RWPE2 (cell line): ENCODE results near the gene SUN3.
"Not testable (repeated sequence)": the region's sequence is repeated elsewhere in the genome, so short reads cannot be mapped to it uniquely, and the experiment has no call there.

Source experiments
- ATAC-seq: fragments of 200-7000 bp; cut with Tn5 transposase; 3 replicates; pipeline ENCODE4 v1.9.1; 2021; ENCODE audit warnings: low read depth
- DNase-seq: peaks from one replicate; pipeline ENCODE4 v3.0.0-alpha.2; 2020; ENCODE audit warnings: low spot score
- H3K27ac ChIP-seq: fragments of 450-650 bp; 2 replicates; pipeline ENCODE4 v1.5.1; 2017; ENCODE audit warnings: mild to moderate bottlenecking; ENCODE audit not compliant: poor library complexity, severe bottlenecking
- H3K27me3 ChIP-seq: fragments of 250-450 bp; sonication (Bioruptor Pico); 2 replicates; pipeline ENCODE4 v1.5.1; 2021; ENCODE audit warnings: mild to moderate bottlenecking, moderate library complexity; ENCODE audit not compliant: insufficient read depth, poor library complexity, severe bottlenecking
- H3K36me3 ChIP-seq: fragments of 250-450 bp; sonication (Bioruptor Pico); 2 replicates; pipeline ENCODE4 v1.5.1; 2020; ENCODE audit warnings: low read depth, mild to moderate bottlenecking, moderate library complexity
- H3K4me1 ChIP-seq: fragments of 250-450 bp; sonication (Bioruptor Pico); 2 replicates; pipeline ENCODE4 v1.5.1; 2021; ENCODE audit warnings: mild to moderate bottlenecking, moderate library complexity; ENCODE audit not compliant: insufficient read depth, poor library complexity, severe bottlenecking
- H3K4me3 ChIP-seq: fragments of 250-450 bp; sonication (Bioruptor Pico); 2 replicates; pipeline ENCODE4 v1.5.1; 2021; ENCODE audit warnings: mild to moderate bottlenecking, moderate library complexity; ENCODE audit not compliant: severe bottlenecking
- H3K9me3 ChIP-seq: fragments of 250-450 bp; sonication (Bioruptor Pico); 2 replicates; pipeline ENCODE4 v1.5.1; 2021; ENCODE audit warnings: mild to moderate bottlenecking, moderate library complexity; ENCODE audit not compliant: severe bottlenecking
- TF ChIP-seq, protein P1 (sequence below): fragments of 450-650 bp; IDR thresholded peaks from one replicate; pipeline ENCODE4 v1.5.1; 2017; ENCODE audit warnings: mild to moderate bottlenecking, moderate library complexity; ENCODE audit not compliant: poor library complexity, severe bottlenecking

The SUN3 gene

DNA sequence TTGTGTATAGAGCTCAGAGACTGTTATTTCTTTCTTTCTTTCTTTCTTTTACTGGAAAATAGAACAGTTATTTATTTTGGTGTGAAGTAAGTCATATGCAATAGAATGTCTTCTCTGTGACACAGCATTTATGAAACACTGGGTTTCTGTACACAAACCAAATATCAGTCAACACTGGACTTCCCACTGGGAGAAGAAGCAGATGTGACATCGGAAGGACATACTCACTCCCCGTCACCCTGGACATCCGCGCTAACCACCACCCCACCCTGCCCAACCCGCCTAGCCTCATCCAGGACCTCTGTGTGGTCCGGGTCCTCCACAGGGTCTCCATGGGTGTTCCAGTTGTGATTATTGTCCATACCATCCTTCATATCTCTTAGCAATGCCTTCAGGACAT lies 22.0 kb downstream of the SUN3 start:
- Histone ChIP-seq H3K9me3 (no peaks in the 10 kb centered on the region), H3K36me3 (no peaks in the 10 kb centered on the region), H3K4me1 (no peaks in the 10 kb centered on the region), H3K27me3 (no peaks in the 10 kb centered on the region), H3K4me3 (no peak overlapping the region), H3K27ac (no peak overlapping the region)
- no peak for DNase-seq
- no peak for ATAC-seq
- TF ChIP-seq, protein P1, sequence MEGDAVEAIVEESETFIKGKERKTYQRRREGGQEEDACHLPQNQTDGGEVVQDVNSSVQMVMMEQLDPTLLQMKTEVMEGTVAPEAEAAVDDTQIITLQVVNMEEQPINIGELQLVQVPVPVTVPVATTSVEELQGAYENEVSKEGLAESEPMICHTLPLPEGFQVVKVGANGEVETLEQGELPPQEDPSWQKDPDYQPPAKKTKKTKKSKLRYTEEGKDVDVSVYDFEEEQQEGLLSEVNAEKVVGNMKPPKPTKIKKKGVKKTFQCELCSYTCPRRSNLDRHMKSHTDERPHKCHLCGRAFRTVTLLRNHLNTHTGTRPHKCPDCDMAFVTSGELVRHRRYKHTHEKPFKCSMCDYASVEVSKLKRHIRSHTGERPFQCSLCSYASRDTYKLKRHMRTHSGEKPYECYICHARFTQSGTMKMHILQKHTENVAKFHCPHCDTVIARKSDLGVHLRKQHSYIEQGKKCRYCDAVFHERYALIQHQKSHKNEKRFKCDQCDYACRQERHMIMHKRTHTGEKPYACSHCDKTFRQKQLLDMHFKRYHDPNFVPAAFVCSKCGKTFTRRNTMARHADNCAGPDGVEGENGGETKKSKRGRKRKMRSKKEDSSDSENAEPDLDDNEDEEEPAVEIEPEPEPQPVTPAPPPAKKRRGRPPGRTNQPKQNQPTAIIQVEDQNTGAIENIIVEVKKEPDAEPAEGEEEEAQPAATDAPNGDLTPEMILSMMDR: no peak

DNA sequence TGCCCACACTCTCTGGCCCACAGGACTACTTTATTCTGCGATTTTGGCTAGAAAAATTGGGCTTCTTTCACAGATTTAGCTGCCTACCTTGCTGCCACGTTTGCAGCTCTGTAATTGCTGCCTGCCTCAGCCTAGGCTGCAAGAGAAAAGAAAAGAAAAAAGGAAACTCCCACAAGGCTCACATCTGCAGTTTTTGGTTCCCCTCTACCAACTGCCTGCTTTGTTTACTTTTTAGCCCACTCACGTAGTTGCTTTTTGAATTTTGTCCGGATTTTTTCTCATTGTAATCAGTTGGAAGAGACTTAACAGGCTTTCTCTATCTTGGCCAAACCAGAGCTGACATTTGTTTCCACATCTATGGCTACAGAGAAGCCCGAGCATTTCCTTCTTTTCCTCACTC lies 24.3 kb downstream of the SUN3 start:
- Histone ChIP-seq H3K27ac (no peak overlapping the region), H3K36me3 (no peaks in the 10 kb centered on the region), H3K4me3 (no peak overlapping the region), H3K9me3 (no peaks in the 10 kb centered on the region), H3K27me3 (no peaks in the 10 kb centered on the region), H3K4me1 (peaks cover 11% of the 10 kb centered on the region)
- TF ChIP-seq, protein P1: no peak
- DNase-seq: no peak
- ATAC-seq: no peak

DNA sequence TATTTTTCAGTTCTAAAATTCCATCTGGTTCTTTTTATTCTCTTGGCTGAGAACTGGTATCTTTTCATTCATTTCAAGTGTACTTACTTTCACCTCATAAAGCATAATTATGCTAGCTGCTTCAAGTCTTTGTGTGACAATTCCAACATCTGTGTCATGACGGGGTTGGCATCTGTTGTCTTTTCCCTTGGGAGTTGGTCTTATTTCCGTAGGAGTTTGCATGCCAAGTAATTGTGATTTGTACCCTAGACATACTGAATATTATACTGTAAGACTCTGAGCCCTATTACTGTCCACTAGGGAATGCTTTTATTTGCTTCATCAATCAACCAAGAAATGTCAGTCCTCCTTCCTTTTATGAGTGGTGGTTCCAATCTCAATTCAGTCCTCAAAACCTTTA lies 24.9 kb downstream of the SUN3 start:
- Histone ChIP-seq H3K4me1 (peaks cover 11% of the 10 kb centered on the region), H3K9me3 (no peaks in the 10 kb centered on the region), H3K4me3 (no peak overlapping the region), H3K27ac (no peak overlapping the region), H3K27me3 (no peaks in the 10 kb centered on the region), H3K36me3 (no peaks in the 10 kb centered on the region)
- DNase-seq (no peak), ATAC-seq (no peak)
- TF ChIP-seq, protein P1: no peak

DNA sequence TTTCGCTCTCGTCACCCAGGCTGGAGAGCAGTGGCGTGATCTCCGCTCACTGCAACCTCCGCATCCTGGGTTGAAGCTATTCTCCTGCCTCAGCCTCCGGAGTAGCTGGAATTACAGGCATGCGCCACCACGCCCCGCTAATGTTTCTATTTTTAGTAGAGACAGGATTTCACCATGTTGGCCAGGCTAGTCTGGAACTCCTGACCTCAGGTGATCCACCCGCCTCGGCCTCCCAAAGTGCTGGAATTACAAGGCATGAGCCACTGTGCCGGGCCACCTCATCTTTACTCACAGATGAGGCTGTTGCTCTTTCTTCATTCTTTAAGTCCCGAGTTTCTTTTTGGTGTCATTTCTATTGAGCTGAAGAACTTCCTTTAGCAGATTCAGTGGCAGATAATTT lies 28.7 kb downstream of the SUN3 start:
- not testable (repeated sequence) for H3K36me3 ChIP-seq, H3K27me3 ChIP-seq, H3K4me3 ChIP-seq, H3K9me3 ChIP-seq
- Histone ChIP-seq H3K4me1 (peaks cover 11% of the 10 kb centered on the region), H3K27ac (peak overlapping the region; percentile 28)
- ATAC-seq: peak; percentile 71
- peak; percentile 72 for DNase-seq

DNA sequence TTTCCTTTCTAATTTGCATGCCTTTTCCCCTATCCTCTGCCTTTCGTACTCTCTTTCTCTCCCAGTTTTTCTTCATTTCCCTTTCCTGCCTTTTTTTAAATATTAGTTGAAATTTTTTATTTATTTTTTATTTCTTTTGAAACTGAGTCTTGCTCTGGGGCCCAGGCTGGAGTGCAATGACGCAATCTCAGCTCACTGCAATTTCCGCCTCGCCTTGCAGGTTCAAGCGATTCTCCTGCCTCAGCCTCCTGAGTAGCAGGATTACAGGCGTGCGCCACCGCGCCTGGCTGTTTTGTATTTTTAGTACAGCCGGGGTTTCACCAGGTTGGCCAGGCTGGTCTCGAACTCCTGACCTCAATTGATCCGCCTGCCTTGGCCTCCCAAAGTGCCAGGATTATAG lies 29.5 kb downstream of the SUN3 start:
- Histone ChIP-seq H3K27me3 (no peaks in the 10 kb centered on the region), H3K27ac (no peak overlapping the region)

More for the DNA sequence above, 29.5 kb downstream of the SUN3 start:
- Histone ChIP-seq H3K4me1 (peaks cover 11% of the 10 kb centered on the region), H3K4me3 (no peak overlapping the region), H3K9me3 (no peaks in the 10 kb centered on the region), H3K36me3 (no peaks in the 10 kb centered on the region)
- DNase-seq (no peak), ATAC-seq (no peak)
- TF ChIP-seq, protein P1: no peak
